ENCODE data around the gene SDCBP2.

GRCh38 chr20:1265916-1266166, 63.1 kb downstream of the SDCBP2 start:
- TF ChIP-seq ZNF382 (CRISPR knock-in tag; IDR thresholded peaks at IDR 0.05; ENCODE audit: borderline replicate concordance): no peak
- no peak for TF ChIP-seq CTCF (CRISPR knock-in tag; IDR thresholded peaks at IDR 0.05)
- no peak for TF ChIP-seq TIGD3 (CRISPR knock-in tag; IDR thresholded peaks at IDR 0.05; ENCODE audit: borderline replicate concordance)
